Cardiac fibroblast (primary cell): ENCODE measurements around the gene RAD1.

Source experiments
- DNase-seq, 2 donors: peaks; one replicate each; pipeline versions ENCODE4 v3.0.0 to v3.0.0-alpha.2; 2010; ENCODE audit warnings: low read depth in 2 of 2
- H3K4me3 ChIP-seq, 2 donors: replicated peaks in 1 of 2; 1 replicate in 1 of 2; 2 replicates in 1 of 2; pipeline ENCODE4 v1.5.1; 2011; ENCODE audit warnings: low read depth in 2 of 2, low read length in 2 of 2, mild to moderate bottlenecking in 2 of 2, moderate library complexity in 1 of 2
- CTCF ChIP-seq: IDR thresholded peaks from one replicate; pipeline ENCODE4 v1.5.1; 2011; ENCODE audit warnings: low read depth, mild to moderate bottlenecking, low read length, inconsistent platforms

The RAD1 gene, protein sequence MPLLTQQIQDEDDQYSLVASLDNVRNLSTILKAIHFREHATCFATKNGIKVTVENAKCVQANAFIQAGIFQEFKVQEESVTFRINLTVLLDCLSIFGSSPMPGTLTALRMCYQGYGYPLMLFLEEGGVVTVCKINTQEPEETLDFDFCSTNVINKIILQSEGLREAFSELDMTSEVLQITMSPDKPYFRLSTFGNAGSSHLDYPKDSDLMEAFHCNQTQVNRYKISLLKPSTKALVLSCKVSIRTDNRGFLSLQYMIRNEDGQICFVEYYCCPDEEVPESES

GRCh38 chr5:34915139-34915855, at the start of gene RAD1, which contains the start of gene BRIX1:
TSS of gene RAD1 (minus strand) at chr5:34915504. CDS start at chr5:34914892, 612 bp downstream.
TSS of gene BRIX1 (plus strand) at chr5:34915711. CDS start at chr5:34915739, 28 bp downstream.
- H3K4me3 ChIP-seq: peak within 1 kb of the TSS; percentile 99 to 100
- DNase-seq: peak; percentile 98
- no peak for TF ChIP-seq CTCF

GRCh38 chr5:34959323-34959722, 44.0 kb upstream of the RAD1 start:
- peak; percentile 15 to 60 for DNase-seq
- no peak overlapping the region for H3K4me3 ChIP-seq
- TF ChIP-seq CTCF: no peak

- peak; percentile 72 for TF ChIP-seq CTCF
- DNase-seq: peak; percentile 48 to 59
- no peak overlapping the region for H3K4me3 ChIP-seq
Observed at GRCh38 chr5:34957857-34958690, 42.8 kb upstream of the RAD1 start.

GRCh38 chr5:34957321-34957720, 42.0 kb upstream of the RAD1 start:
- no peak for TF ChIP-seq CTCF
- H3K4me3 ChIP-seq: no peak overlapping the region
- DNase-seq: peak; percentile 19 to 31

- no peak overlapping the region for H3K4me3 ChIP-seq
- TF ChIP-seq CTCF: no peak
- no peak for DNase-seq
Observed at GRCh38 chr5:34944460-34945047, 29.2 kb upstream of the RAD1 start.

GRCh38 chr5:34944044-34944443, 28.7 kb upstream of the RAD1 start:
- TF ChIP-seq CTCF: no peak
- H3K4me3 ChIP-seq: no peak overlapping the region
- DNase-seq: no peak
